HT-29 (cell line): ENCODE results near the gene CACNA1D. TPM values are rescaled to one million over a fixed set of nuclear protein-coding genes. Genes with fewer than 3 reads are reported as not detected.

Experiments
- DNase-seq: peaks from one replicate; pipeline ENCODE4 v3.0.0-alpha.2; 2015; ENCODE audit warnings: low spot score
- total RNA-seq: library from RNA; depleted of rRNA; stranded (reverse); fragments of >200 nt; shearing (Covaris generic); gene quantifications from 2 replicates; pipeline ENCODE4 v1.2.3, GENCODE V29; 2014

Gene CACNA1D
- total RNA-seq, 1 experiment from 2014 or later: 25.3 TPM

GRCh38 chr3:53525765-53526703, 31.6 kb downstream of the CACNA1D start:
- DNase-seq: no peak

DNA sequence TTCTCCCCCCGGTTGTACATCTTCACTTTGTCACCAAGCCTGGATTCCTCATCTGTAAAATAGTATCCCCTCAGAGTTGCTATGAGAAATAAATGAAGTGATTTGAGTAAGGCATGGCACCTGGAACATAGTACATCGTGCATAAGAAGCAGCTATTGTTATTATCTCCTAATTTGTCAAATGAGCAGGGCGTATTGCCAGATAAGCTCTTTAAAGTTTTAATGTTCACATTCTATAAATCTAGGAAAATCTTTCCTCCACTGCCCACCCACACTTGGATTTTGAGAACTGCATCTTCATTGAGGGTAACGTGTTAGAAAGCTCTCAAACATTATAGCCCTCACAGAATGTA, 32.3 kb downstream of the CACNA1D start:
- no peak for DNase-seq

- no peak for DNase-seq
Measured at GRCh38 chr3:53530205-53530604, 35.8 kb downstream of the CACNA1D start.

DNA sequence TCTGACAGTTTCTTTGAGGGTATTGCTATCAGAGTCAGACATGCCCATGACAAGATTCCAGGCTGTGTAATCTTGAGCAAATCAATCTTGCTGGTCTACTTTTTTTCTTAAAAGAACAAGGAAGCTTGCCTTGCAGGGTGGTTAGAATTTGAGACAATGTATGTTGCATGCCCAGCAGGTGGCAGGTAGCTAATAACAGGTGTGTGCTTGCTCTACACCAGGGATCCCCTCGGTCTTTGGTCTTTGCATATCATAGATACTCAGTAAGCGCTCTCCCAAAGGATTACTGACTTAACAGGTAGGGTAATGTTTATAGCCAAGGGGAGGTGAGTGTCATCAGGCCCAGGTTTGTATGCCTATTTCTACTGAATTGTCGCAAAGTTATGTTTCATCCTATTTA, 37.3 kb downstream of the CACNA1D start:
- peak; percentile 49 for DNase-seq

- no peak for DNase-seq
Measured at GRCh38 chr3:53533472-53533871, 39.1 kb downstream of the CACNA1D start.

- DNase-seq: no peak
Measured at GRCh38 chr3:53534216-53534615, 39.8 kb downstream of the CACNA1D start.

GRCh38 chr3:53534676-53535400, 40.4 kb downstream of the CACNA1D start:
- DNase-seq: no peak

GRCh38 chr3:53536282-53536681, 41.9 kb downstream of the CACNA1D start:
- no peak for DNase-seq

DNA sequence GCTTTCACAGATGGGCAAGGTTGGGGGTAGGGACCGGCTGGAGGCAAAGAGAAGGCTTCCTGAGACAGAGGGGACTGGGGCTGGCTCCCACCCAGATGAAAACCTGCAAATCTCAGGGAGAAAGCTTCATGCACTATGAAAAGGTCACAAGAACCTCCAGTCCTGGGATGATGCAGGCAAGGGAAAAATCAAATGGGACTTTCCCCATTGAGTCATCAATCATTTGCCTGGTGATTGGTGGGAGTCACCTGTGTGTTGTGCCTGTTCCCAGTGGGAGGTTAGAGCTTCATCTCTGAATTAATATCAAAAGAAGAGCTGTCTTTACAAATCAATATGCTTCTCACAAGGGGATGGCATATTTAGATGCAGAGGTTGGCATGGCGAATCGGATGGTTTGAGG, 49.9 kb downstream of the CACNA1D start:
- DNase-seq: no peak

DNA sequence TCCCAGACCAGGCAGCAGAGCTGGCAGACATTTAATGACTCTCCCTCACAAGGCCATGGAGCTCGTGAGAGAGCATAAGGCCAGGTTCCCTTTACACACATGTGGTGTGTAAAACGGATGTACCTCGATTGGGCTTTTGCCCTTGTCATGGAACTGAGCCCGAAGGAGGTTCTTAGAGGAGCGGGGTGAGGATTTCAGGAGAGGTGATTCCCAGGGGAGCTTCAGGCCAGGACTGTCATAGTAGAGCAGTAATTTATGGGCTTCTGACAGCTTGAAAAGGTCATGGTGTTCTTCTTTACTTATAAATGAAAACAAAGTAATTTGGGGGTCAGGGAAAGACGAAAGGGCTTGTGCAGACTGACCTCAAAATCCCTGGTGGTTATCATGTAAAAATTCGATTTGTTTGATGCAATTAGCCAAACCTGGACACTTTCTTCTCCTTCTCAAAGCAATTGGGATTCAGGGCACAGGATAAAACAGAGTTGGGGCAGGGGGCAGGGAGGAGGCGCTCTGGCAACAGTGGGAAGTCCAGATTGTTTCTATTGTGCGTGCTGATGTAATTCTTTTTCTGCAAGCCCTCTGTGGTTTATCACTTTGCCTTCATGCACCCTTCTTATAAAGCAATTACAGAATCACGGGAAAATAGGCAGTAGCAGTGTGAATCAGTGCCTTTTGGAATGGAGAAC, 51.0 kb downstream of the CACNA1D start:
- DNase-seq: no peak

GRCh38 chr3:53545996-53546359, 51.6 kb downstream of the CACNA1D start:
- DNase-seq: no peak

GRCh38 chr3:53547327-53547726, 52.9 kb downstream of the CACNA1D start:
- DNase-seq: no peak

DNA sequence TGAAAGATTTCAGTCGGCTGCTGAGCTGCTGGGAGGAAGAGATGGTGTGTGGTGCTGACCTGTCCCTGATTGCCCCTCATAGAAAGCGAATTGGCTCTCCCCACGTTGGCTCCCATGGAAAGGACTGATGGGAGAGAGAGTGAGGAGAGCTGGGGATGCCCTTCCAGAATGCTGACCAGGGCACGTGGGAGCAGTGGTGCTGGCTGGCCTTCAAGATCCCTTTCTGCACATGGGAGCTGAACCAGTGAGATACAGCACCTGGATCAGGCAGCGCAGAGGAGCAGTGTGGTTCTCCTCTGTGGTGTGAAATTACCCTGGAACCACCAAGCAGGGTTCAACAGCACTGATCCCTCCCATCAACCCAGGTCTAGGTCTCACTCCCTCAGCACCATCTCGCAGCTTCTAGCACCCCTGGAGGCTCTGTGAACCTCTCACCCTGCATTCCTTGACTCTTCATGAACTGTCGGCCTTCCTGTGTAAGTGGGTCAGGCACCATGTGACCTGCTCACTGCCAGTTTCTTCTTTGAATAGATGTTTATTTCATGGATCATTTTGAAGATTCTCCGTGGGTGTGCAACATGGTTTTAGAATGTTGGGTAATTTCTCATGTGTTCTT, 55.7 kb downstream of the CACNA1D start:
- DNase-seq: no peak

- no peak for DNase-seq
Measured at GRCh38 chr3:53551324-53551723, 56.9 kb downstream of the CACNA1D start.

DNA sequence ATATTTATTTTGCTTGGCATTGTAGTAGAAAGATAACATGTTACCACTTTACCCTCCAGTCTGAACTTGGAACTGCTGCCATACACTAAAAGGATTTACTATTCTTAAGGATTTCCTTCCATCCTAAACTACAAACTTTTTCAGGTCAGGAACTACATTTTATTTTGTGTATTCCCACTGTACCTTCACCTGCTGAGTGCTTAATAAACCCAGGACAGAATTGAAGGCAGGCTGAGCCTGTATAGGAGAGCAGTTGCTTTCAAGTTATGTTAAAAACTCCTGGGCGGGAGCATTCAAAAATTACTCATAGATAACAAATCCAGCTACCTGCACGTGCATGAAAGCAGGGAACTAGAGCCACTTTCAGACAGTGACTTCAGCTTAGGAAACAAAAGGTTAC, 58.3 kb downstream of the CACNA1D start:
- DNase-seq: no peak

DNA sequence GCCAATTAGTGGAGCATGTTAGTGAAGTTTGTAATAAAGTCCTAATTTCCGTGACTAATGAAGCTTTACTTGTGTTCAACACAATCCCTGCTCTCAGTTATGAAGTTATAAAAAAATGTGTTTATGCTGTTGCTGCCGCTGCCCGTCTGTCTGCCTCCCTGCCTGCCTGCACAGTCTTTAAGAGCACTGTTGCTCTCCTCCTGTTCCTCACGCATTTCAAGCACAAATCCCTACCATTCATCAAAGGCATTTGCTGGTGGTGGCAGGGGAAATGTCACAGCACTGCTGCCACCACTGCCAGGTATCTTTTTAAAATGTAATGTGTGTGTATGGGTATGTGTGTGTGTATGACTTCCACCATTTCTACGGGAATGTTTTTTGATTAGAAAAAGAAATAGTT, 58.8 kb downstream of the CACNA1D start:
- no peak for DNase-seq

DNA sequence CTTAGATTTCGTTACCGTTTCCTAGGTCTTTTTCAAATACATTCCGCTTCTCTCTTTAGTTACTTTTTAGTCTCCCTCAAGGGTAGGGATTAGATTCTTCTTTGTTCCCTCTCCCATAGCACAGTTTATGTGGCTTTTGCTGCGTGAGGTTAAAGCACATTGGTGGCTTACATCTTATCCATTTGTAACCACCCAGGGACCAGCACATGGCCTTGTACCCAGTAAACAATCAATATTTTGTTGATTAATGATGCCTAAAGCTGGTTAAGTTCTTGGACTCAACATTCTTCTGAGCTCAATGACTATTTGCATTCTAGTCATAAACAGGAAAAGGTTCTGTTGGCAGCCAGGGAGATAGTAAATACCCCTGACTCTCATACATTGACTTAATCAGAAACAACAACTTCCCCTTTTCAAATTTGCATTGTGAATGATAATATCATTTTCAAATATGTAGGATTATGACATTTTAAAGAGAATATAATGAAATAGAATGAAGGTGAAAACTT, 60.2 kb downstream of the CACNA1D start:
- DNase-seq: no peak

DNA sequence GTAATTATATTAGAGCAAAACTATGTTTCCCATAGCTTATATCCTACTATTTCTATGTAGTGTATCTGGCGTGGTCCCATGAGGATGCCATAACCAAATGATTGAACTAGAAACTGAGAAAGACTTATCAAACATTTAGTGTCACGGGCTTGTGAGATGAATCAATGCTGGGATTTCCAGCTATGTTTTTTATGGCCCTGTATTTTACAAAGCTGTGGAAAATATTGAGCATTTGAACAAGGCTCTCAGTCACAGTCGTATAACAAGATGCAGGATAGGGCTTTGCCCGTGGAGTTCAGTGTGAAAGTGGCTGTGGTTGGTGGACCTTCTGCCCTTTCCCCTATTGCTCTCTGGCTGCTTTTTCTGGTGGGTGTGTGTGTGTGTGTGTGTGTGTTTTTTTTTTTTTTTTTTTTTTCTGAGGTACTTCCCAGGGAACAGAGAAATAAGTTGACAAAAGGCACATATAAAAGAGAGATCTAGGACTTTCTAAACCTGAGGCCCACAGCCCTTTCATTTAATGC, 60.7 kb downstream of the CACNA1D start:
- DNase-seq: no peak

- no peak for DNase-seq
Measured at GRCh38 chr3:53566461-53567145, 72.2 kb downstream of the CACNA1D start.

DNA sequence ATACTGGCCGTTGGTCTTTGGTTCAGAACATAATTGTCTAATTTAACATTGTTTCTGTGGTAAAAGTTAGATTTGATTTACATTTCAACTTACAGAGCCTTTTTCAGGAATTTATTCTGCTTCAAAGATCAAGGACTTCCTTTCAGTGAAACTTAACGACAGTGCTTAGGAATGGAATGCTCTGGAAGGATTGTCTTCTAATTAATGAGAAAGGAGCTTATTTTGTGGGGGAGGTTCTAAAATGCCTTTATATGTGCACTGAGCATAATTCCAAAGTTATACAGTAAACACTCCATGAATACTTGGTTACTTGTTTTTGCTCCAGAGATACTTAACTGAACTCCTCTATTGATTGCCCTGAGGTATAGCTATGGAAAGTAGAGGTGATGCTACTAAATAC, 75.7 kb downstream of the CACNA1D start:
- no peak for DNase-seq

DNA sequence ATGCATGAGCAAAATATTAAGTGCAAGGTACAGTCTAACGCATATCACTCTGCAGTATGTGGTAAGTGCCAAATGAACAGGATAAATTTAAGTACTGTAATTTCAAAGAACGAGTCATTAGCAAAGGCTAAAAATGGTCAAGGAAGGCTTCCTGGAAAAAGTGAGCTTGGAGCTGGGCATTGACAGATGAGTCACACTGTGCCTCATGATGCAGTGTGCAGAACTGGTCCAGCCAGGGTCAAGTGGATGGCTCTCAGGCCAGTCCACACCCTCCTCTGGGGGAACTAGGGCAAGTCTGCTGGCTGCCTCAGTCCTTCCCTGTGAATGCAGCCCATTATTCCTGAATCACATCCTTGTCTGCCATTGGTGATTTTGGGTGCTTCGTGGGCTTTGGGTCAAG, 76.3 kb downstream of the CACNA1D start:
- DNase-seq: peak; percentile 23
